NCI-H2227 (cell line): ENCODE results near the gene STX3.
"Not testable (repeated sequence)": the region's sequence is repeated elsewhere in the genome, so short reads cannot be mapped to it uniquely, and the experiment has no call there.

Source experiments
- DNase-seq: peaks from one replicate; lab custom pipeline; 2025; ENCODE audit not compliant: unreplicated experiment; lab: John Stamatoyannopoulos, UW

Gene STX3

DNA sequence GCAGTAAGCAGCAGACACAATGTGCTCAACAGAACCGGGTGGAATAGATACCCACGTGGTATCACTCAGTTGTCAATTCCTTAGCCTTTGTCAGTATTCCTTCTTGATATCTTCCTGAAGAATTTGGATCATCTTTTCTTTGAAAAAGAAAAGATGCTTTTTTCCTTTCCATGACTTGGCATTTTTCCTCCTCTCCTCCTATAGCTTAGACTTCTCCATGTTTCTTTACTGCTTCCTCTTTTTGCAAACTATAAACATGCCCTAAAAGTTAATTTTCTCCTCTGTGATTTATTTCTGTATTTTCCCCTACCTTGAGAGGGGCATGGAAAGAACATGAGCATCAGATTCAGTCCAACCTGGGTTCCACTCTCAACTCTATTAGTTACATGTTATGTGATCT, 78.4 kb downstream of the STX3 start:
- DNase-seq = no peak

DNA sequence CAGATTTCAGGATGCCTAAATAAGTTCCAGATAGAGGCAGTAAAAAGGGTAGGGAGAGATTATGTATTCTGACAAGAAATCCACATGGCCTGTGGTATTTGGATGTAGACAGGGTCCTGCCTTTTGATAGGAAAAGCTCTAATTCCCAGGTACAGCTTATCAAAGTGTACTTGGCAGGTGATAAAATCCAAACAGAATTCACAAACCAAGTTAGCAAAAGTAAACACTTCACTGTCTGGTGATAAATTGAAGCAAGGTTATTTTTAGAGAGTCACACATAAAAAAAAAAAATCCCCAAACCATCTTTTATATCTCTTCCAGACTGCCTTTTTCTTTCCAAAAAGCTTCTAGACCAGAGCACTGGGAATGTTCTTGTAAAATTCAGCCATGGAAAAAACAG, 84.4 kb downstream of the STX3 start:
- no peak for DNase-seq

DNA sequence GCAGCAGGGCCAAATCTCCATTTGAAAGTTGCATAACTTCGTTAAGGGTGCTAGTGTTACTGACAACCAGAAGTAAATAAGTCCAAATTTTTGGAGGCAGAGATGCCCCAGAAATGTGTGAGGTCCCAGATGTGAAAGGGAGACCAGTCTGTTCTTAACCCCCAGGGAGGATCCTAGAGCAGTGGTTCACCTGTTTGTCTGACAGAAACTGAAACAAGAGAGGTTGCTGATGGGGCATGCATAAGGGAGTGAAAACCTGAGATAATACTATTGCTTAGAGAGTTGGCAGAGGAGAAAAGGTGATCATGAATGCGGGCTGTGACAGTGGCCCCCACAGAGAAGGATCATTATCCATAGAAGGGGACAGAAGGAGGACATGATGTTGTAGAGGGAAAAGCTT, 86.3 kb downstream of the STX3 start:
- no peak for DNase-seq

DNA sequence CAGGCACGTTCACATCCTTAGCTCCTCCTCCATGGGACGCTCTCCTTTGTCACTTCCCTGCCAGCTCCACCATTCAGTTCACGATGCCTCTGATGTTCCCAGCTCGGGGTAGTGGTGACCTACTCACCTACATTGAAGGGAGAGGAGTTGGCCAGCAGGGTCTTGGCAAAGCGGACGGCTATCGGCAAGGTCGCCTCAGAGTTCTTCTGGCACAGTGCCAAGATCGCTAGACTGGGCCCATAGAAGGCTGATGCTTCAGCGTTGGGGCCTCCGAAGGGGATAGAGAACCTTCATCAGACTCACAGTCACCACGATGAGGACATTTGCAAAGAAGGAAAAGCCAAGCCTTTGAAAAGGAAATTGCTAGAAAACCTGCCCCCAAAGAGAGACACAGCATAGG, 87.1 kb downstream of the STX3 start:
- no peak for DNase-seq

DNA sequence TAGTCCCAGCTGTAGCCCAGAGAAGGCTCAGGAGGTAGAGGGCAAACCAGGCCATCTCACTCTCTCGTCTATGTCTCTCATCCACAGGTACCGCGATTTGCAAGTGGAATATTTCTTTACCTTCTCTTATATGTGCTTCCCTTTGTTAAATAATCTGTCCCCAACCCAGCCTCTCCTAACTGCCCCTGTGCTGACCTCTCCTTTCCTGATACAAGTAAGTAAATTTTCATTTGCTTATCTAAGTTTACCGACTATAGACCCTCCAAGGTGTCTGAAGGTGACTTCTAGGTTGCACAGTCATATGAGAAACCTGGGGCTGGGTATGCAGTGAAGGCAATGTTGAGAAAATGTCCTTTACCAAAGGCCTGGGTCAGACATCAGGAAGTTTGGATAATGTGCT, 90.2 kb downstream of the STX3 start, which contains the start of gene CBLIF:
CBLIF (minus strand) TSS at position 101 of the 400 bp plus-strand sequence; CDS start at position 55, 46 bp downstream.
- DNase-seq = no peak

DNA sequence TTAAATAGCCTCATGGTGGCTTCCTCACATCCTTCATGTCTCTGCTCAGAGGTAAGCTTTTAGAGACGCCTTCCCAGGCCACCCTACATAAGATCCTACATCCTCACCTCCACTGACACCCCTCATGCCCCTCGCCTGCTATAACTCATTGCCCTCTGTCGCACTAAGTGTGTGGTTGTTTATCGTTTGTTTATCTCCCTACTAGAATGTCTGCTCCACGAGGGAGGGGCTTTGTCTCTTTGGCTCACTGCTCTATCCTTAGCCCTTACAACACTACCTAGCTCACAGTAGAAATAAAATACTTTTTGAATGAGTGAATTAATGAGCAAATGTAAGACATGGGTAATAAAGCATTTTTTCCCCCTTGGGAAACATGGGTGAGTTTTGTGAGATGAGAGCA, 91.4 kb downstream of the STX3 start:
- no peak for DNase-seq

DNA sequence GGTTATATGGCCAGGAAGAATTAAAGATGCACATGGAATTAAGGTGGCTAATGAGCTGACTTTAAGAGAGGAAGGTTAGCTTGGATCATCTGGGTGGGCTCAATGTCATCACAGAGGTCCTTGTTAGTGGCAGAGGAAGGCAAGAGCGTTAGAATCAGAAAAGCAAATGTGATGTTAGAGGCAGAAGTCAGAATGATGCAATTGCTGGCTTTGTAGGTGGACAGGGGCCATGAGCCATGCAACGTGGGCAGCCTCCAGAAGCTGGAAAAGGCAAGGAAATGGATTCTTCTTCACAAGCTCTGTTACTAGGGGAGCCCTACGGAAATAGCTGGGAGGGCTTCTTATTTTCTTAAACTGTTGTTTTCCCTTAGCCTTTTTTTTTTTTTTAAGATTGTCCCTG, 92.5 kb downstream of the STX3 start:
- DNase-seq = no peak

DNA sequence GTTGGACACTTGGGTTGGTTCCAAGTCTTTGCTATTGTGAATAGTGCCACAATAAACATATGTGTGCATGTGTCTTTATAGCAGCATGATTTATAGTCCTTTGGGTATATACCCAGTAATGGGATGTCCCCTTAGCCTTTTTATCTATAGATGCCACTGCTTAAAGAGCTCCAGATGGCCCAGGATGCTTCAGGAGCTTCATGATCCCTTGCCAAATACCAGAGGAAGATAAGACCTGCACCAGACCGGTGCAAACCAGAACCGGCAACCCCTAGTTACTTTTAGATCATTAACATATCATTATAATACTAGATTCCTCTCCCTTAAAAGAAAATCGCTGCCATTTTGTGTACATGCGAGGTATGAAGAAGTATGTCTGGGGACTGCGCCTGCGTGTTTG, 93.3 kb downstream of the STX3 start:
- DNase-seq = not testable (repeated sequence)

DNA sequence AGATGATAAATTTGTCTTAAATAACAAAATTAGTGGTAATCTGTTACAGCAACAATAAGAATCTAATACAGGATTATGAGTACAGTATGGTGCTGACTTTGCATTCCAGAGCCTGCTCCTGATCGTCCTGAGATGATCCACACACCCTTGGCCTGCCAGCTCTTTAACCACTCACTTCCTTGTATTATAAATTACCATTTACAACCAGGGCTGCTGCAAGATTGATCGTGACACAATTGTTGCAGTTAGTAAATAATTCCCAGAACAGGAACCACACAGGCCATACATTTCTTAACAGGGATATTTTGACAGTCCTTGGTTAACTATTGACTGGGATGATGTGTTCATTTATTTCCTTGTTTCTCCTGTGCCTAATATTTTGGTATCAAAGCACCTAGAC, 94.0 kb downstream of the STX3 start:
- no peak for DNase-seq

DNA sequence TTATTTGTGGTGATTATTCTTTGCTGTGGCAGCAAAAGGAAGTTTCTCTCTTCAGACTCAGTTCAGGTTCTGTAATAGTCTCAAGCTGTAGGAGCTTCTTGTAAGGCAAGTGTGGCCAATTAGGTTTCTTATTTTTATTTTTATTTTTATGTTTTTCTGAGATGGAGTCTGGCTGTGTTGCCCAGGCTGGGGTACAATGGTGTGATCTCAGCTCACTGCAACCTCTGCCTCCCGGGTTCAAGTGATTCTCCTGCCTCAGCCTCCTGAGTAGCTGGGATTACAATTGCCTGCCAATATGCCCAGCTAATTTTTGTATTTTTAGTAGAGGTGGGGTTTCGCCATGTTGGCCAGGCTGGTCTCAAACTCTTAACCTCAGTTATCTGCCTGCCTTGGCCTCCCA, 94.4 kb downstream of the STX3 start:
- not testable (repeated sequence) for DNase-seq

DNA sequence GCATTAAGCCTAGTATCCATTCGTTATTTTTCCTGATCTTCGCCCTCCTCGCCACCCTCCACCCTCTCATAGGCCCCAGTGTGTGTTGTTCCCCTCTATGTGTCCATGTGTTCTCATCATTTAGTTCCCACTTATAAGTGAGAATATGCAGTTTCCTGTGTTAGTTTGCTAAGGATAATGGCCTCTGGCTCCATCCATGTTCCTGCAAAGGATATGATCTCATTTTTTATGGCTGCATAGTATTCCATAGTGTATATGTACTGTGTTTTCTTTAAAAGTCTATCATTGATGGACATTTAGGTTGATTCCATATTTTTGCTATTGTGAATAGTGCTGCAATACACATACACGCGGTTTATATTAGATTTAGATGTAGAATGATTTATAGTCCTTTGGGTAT, 96.2 kb downstream of the STX3 start:
- DNase-seq = not testable (repeated sequence)

DNA sequence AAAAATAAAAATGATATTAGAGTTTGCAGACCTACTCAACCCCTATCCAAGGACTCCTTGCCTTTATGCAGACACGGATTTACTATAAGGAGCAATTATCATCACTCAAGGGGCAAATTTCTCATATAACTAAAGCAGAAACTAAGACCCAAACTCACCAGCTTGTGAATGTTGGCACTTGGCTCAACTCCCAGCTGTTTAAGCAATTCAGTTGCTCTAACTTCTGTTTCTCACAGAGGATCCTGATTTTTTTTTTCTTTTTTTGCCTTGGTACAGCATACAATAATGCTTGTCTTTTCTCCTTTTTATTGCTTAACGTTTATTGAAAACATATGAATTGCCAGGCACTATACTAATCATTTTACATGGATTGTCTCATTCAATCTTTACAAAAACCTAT, 99.7 kb downstream of the STX3 start:
- DNase-seq = no peak
